ENCODE results near the gene PARD3. TPM values are rescaled to one million over a fixed set of nuclear protein-coding genes. Genes with fewer than 3 reads are reported as not detected.

PARD3 gene
- total and polyA plus RNA-seq, 10 of the 15 experiments (the other 5 are each of a cell fraction or from before 2014, with no cell fraction given), result 2.6 to 43.1 (median 13.9) TPM

DNA sequence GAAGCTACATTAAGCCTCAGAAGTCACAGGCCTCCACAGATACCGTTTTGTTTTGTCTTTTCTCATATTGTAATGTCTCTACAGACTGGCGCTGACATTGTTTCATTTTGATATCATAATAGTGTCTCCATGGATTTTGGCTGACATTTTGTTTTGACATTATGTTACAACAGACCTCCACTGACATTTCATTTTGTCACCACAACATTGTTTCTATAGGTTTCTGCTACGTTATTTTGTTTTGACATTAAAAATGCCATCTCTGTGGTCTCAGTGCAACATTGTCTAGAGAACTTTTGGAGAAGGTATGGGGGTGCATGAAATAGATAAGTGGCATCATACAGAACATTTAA, 666.8 kb downstream of the PARD3 start:
- RAD21 ChIA-PET (ENCODE audit: unreplicated experiment), result interaction anchor here (1.6 to 3.6 kb wide), 2 partner anchors 7 to 47 kb away, joined by 11 to 14 read pairs; no protein-coding TSS in a partner anchor
- Histone ChIP-seq H3K4me2 (ENCODE audit: control insufficient read depth, insufficient read depth) (no peak overlapping the region), H3K36me3 (ENCODE audit: control insufficient read depth in 2 of 2, insufficient read depth in 2 of 2, low read length in 1 of 2) (no peaks in the 10 kb centered on the region), H4K20me1 (ENCODE audit: control insufficient read depth, insufficient read depth) (no peaks in the 10 kb centered on the region), H2AFZ (ENCODE audit: control insufficient read depth, low read depth, low read length) (no peak overlapping the region), H3K27ac (ENCODE audit: control insufficient read depth, insufficient read depth) (no peak overlapping the region), H3K4me1 (ENCODE audit: control insufficient read depth, insufficient read depth, low read length) (no peaks in the 10 kb centered on the region), H3K4me3 (no peak overlapping the region), H3K9ac (ENCODE audit: control insufficient read depth, insufficient read depth, low read length) (no peak overlapping the region), H3K79me2 (ENCODE audit: control insufficient read depth, insufficient read depth, low read length) (no peaks in the 10 kb centered on the region), H3K9me3 (replicated peaks; ENCODE audit: control insufficient read depth, insufficient read depth, low read length) (no peaks in the 10 kb centered on the region), H3K27me3 (replicated peaks in 1 of 2; ENCODE audit: control insufficient read depth in 2 of 2, insufficient read depth in 2 of 2, low read length in 1 of 2) (no peaks in the 10 kb centered on the region)
- 38% methylated on average over 3 of the region's 3 CpGs for WGBS (ENCODE audit: insufficient coverage, insufficient replicate concordance, low lambda C conversion rate, missing lambda C conversion rate)
- intact Hi-C loops (cut with micrococcal nuclease; ENCODE audit: unreplicated experiment), result loop anchor here (10.0 kb wide), 1 partner anchor 157 kb away; no protein-coding TSS in a partner anchor
- in situ Hi-C loops (cut with MboI), result no loop called here
- ATAC-seq (no peak), FAIRE-seq (no peak), DNase-seq (ENCODE audit: low read depth, low spot score) (no peak)
- CTCF ChIA-PET, result interaction anchor here (1.0 kb wide), 1 partner anchor 143 kb away, joined by 3 read pairs; no protein-coding TSS in a partner anchor
- BruUV-seq (replicated peaks), result no TSS peak
- POLR2A ChIA-PET, result interaction anchor here (0.6 to 1.1 kb wide), 2 partner anchors 10 to 18 kb away, joined by 3 read pairs; no protein-coding TSS in a partner anchor
- SMC1A ChIA-PET (ENCODE audit: uncharacterized antibody, unreplicated experiment), result interaction anchor here (0.6 to 5.9 kb wide), 11 partner anchors 9 to 149 kb away, joined by 3 to 40 read pairs (median 4); no protein-coding TSS in a partner anchor
- TF ChIP-seq SUPT20H (IDR thresholded peaks at IDR 0.05; ENCODE audit: borderline replicate concordance, control insufficient read depth, low read depth, low read length) (no peak), RAD21 (IDR thresholded peaks at IDR 0.05; ENCODE audit: insufficient read depth, low read depth, low read length) (no peak), BMI1 (IDR thresholded peaks at IDR 0.05; ENCODE audit: borderline replicate concordance) (no peak), SP1 (IDR thresholded peaks at IDR 0.05; ENCODE audit: low read depth, low read length) (no peak), HDGF (IDR thresholded peaks at IDR 0.05) (no peak), CBFB (IDR thresholded peaks at IDR 0.05; ENCODE audit: low read depth) (no peak), ZZZ3 (IDR thresholded peaks at IDR 0.05; ENCODE audit: control insufficient read depth, insufficient read length, low read depth) (no peak), KDM1A (IDR thresholded peaks at IDR 0.05; ENCODE audit: borderline replicate concordance) (no peak), ZNF622 (IDR thresholded peaks at IDR 0.05) (no peak), NR2F1 (conservative IDR thresholded peaks at IDR 0.05) (no peak), EZH2 (IDR thresholded peaks at IDR 0.05; ENCODE audit: borderline replicate concordance, control insufficient read depth, low read depth, low read length) (no peak), ZNF384 (IDR thresholded peaks at IDR 0.05; ENCODE audit: borderline replicate concordance, low read depth, low read length) (no peak), PAX8 (IDR thresholded peaks at IDR 0.05) (no peak), IRF4 (IDR thresholded peaks at IDR 0.05; ENCODE audit: low read depth, low read length) (no peak), IKZF1 (conservative IDR thresholded peaks at IDR 0.05) (no peak)
- TF ChIP-seq, protein P1, sequence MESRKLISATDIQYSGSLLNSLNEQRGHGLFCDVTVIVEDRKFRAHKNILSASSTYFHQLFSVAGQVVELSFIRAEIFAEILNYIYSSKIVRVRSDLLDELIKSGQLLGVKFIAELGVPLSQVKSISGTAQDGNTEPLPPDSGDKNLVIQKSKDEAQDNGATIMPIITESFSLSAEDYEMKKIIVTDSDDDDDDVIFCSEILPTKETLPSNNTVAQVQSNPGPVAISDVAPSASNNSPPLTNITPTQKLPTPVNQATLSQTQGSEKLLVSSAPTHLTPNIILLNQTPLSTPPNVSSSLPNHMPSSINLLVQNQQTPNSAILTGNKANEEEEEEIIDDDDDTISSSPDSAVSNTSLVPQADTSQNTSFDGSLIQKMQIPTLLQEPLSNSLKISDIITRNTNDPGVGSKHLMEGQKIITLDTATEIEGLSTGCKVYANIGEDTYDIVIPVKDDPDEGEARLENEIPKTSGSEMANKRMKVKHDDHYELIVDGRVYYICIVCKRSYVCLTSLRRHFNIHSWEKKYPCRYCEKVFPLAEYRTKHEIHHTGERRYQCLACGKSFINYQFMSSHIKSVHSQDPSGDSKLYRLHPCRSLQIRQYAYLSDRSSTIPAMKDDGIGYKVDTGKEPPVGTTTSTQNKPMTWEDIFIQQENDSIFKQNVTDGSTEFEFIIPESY (IDR thresholded peaks at IDR 0.05), result no peak
- TF ChIP-seq, protein P2, sequence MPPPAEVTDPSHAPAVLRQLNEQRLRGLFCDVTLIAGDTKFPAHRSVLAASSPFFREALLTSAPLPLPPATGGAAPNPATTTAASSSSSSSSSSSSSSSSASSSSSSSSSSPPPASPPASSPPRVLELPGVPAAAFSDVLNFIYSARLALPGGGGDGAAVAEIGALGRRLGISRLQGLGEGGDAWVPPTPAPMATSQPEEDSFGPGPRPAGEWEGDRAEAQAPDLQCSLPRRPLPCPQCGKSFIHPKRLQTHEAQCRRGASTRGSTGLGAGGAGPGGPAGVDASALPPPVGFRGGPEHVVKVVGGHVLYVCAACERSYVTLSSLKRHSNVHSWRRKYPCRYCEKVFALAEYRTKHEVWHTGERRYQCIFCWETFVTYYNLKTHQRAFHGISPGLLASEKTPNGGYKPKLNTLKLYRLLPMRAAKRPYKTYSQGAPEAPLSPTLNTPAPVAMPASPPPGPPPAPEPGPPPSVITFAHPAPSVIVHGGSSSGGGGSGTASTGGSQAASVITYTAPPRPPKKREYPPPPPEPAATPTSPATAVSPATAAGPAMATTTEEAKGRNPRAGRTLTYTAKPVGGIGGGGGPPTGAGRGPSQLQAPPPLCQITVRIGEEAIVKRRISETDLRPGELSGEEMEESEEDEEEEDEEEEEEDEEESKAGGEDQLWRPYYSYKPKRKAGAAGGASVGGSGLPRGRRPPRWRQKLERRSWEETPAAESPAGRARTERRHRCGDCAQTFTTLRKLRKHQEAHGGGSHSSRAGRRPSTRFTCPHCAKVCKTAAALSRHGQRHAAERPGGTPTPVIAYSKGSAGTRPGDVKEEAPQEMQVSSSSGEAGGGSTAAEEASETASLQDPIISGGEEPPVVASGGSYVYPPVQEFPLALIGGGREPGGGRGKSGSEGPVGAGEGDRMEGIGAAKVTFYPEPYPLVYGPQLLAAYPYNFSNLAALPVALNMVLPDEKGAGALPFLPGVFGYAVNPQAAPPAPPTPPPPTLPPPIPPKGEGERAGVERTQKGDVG (CRISPR knock-in tag; IDR thresholded peaks at IDR 0.05), result no peak
- TF ChIP-seq, protein P3, sequence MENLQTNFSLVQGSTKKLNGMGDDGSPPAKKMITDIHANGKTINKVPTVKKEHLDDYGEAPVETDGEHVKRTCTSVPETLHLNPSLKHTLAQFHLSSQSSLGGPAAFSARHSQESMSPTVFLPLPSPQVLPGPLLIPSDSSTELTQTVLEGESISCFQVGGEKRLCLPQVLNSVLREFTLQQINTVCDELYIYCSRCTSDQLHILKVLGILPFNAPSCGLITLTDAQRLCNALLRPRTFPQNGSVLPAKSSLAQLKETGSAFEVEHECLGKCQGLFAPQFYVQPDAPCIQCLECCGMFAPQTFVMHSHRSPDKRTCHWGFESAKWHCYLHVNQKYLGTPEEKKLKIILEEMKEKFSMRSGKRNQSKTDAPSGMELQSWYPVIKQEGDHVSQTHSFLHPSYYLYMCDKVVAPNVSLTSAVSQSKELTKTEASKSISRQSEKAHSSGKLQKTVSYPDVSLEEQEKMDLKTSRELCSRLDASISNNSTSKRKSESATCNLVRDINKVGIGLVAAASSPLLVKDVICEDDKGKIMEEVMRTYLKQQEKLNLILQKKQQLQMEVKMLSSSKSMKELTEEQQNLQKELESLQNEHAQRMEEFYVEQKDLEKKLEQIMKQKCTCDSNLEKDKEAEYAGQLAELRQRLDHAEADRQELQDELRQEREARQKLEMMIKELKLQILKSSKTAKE (IDR thresholded peaks at IDR 0.05; ENCODE audit: low read depth, poor library complexity, severe bottlenecking), result no peak

Data from GM12878 (cell line).